ENCODE measurements around the gene MAPKAP1. TPM values are rescaled to one million over a fixed set of nuclear protein-coding genes. Genes with fewer than 3 reads are reported as not detected.
A peak's percentile ranks its signal among the peaks of the same experiment; 100 is the strongest.

The MAPKAP1 gene
- total and polyA plus RNA-seq, 2 of the 13 experiments (the other 11 are each of a cell fraction or from before 2014, with no cell fraction given), result 45.0 to 64.3 TPM

DNA sequence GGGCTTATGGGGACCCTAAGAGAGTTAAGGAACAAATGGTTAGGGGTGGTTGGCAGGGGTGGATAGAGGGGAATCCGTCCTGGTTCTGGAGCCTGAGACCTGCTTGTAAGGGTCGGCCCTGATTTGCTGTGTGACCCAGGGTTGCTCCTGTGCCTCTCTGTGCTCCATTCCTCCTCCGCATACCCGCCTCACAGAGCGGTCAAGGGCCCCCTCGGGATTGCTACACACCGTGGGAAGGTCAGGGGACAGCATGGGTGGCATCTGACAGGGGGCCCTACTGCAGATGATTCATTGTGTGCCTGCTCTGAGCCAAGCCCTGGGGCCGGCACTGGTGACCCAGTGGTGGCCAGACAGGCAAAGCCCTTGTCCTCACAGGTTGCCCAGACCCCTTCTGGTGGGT is 283.0 kb downstream of the MAPKAP1 start (continued):
- TF ChIP-seq, protein P1, sequence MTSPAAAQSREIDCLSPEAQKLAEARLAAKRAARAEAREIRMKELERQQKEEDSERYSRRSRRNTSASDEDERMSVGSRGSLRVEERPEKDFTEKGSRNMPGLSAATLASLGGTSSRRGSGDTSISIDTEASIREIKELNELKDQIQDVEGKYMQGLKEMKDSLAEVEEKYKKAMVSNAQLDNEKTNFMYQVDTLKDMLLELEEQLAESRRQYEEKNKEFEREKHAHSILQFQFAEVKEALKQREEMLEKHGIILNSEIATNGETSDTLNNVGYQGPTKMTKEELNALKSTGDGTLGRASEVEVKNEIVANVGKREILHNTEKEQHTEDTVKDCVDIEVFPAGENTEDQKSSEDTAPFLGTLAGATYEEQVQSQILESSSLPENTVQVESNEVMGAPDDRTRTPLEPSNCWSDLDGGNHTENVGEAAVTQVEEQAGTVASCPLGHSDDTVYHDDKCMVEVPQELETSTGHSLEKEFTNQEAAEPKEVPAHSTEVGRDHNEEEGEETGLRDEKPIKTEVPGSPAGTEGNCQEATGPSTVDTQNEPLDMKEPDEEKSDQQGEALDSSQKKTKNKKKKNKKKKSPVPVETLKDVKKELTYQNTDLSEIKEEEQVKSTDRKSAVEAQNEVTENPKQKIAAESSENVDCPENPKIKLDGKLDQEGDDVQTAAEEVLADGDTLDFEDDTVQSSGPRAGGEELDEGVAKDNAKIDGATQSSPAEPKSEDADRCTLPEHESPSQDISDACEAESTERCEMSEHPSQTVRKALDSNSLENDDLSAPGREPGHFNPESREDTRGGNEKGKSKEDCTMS (CRISPR knock-in tag; conservative IDR thresholded peaks at IDR 0.05), result no peak
- TF ChIP-seq ZSCAN31 (CRISPR knock-in tag; IDR thresholded peaks at IDR 0.05; ENCODE audit: low read depth) (no peak), ZMAT3 (CRISPR knock-in tag; conservative IDR thresholded peaks at IDR 0.05) (no peak), NCOA1 (CRISPR knock-in tag; IDR thresholded peaks at IDR 0.05) (no peak), CEBPB (IDR thresholded peaks at IDR 0.05; ENCODE audit: borderline replicate concordance, low read depth, low read length) (peak; percentile 65), ZNF274 (CRISPR knock-in tag; IDR thresholded peaks at IDR 0.05) (no peak), ZNF496 (CRISPR knock-in tag; IDR thresholded peaks at IDR 0.05; ENCODE audit: insufficient replicate concordance) (no peak)
- TF ChIP-seq, protein P2, sequence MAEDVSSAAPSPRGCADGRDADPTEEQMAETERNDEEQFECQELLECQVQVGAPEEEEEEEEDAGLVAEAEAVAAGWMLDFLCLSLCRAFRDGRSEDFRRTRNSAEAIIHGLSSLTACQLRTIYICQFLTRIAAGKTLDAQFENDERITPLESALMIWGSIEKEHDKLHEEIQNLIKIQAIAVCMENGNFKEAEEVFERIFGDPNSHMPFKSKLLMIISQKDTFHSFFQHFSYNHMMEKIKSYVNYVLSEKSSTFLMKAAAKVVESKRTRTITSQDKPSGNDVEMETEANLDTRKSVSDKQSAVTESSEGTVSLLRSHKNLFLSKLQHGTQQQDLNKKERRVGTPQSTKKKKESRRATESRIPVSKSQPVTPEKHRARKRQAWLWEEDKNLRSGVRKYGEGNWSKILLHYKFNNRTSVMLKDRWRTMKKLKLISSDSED (CRISPR knock-in tag; IDR thresholded peaks at IDR 0.05), result no peak
- TF ChIP-seq, protein P3, sequence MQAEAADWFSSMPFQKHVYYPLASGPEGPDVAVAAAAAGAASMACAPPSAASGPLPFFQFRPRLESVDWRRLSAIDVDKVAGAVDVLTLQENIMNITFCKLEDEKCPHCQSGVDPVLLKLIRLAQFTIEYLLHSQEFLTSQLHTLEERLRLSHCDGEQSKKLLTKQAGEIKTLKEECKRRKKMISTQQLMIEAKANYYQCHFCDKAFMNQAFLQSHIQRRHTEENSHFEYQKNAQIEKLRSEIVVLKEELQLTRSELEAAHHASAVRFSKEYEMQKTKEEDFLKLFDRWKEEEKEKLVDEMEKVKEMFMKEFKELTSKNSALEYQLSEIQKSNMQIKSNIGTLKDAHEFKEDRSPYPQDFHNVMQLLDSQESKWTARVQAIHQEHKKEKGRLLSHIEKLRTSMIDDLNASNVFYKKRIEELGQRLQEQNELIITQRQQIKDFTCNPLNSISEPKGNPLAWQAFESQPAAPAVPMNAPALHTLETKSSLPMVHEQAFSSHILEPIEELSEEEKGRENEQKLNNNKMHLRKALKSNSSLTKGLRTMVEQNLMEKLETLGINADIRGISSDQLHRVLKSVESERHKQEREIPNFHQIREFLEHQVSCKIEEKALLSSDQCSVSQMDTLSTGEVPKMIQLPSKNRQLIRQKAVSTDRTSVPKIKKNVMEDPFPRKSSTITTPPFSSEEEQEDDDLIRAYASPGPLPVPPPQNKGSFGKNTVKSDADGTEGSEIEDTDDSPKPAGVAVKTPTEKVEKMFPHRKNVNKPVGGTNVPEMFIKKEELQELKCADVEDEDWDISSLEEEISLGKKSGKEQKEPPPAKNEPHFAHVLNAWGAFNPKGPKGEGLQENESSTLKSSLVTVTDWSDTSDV (CRISPR knock-in tag; IDR thresholded peaks at IDR 0.05), result no peak

Measured in HepG2 (cell line).